ENCODE results near the gene HK3.

- TF ChIP-seq CTCF (IDR thresholded peaks at IDR 0.05) (no peak), EZH2 (IDR thresholded peaks at IDR 0.05) (no peak), EZH2phosphoT487 (IDR thresholded peaks at IDR 0.05) (no peak)
Measured at GRCh38 chr5:176900780-176901204, 1.6 kb upstream of the HK3 start.

Measured in neural progenitor cell (in vitro differentiated cells).